ENCODE results near the gene CRIP3.

DNA sequence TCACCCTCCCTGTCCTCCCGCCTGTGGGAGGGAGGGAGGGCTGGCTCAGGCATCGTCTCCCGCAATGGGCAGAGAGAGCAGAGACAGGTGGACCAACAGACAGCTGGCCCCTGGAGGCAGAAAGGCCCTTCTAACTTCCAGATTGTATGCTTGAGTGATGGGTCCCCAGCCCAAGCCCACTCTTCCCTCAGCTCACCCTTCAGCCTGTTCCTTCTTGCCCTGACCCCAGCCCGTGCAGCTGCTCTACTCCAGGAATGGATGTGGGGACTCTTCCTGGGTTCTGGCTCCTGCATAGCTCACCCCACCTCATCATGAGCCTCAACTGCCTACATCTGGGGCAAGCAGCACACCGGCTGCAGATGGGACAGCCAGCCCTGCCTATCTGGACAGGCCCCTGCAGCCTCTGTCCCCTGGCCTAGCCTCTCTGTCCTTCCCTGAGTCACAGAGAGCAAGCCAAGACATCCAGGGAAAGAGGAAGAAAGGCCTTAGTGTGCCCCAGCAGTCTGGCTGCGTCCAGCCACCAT, 22.1 kb downstream of the CRIP3 start:
- no peak for TF ChIP-seq EZH2 (IDR thresholded peaks at IDR 0.05; ENCODE audit: insufficient read depth, poor library complexity, severe bottlenecking)
- TF ChIP-seq EZH2phosphoT487 (IDR thresholded peaks at IDR 0.05; ENCODE audit: insufficient read depth, low read depth) = no peak
